Testis (tissue), 2 donors: ENCODE measurements around the gene UBAP1.

Experiments used
- POLR2A ChIP-seq: fragments of 450-650 bp; IDR thresholded peaks from one replicate; pipeline ENCODE4 v1.6.1; 2017; ENCODE audit warnings: antibody characterized with exemption, mild to moderate bottlenecking, moderate library complexity
- TF ChIP-seq, protein P1 (sequence below), 3 experiments: fragments of 450-650 bp in 2 of 3; fragments of 200-600 bp in 1 of 3; sonication (generic) in 1 of 3; IDR thresholded peaks; one replicate each; pipeline ENCODE4 v1.5.1; 2016 to 2019; ENCODE audit warnings: antibody characterized with exemption in 3 of 3, mild to moderate bottlenecking in 2 of 3, moderate library complexity in 1 of 3

DNA sequence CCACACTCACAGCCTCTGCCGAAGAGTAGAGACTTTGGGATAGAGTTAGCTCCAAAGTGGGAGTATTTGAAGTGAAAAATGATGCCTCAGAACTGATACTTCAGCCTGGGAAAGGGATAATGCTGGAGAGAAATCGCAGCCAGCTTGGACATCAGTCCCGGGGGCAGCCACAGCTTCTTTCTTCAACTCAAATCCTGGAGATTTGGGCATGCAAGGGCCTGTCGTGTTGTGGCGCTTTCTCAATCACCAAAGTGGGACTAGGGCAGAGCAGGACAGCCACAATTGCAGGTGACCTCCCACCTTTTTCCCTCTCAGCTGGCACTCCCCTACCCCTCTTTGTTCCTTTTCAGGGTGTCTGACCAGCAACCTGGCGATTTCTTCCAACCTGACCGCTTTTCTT, 70.4 kb downstream of the UBAP1 start:
- TF ChIP-seq, protein P1, sequence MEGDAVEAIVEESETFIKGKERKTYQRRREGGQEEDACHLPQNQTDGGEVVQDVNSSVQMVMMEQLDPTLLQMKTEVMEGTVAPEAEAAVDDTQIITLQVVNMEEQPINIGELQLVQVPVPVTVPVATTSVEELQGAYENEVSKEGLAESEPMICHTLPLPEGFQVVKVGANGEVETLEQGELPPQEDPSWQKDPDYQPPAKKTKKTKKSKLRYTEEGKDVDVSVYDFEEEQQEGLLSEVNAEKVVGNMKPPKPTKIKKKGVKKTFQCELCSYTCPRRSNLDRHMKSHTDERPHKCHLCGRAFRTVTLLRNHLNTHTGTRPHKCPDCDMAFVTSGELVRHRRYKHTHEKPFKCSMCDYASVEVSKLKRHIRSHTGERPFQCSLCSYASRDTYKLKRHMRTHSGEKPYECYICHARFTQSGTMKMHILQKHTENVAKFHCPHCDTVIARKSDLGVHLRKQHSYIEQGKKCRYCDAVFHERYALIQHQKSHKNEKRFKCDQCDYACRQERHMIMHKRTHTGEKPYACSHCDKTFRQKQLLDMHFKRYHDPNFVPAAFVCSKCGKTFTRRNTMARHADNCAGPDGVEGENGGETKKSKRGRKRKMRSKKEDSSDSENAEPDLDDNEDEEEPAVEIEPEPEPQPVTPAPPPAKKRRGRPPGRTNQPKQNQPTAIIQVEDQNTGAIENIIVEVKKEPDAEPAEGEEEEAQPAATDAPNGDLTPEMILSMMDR (IDR thresholded peaks at IDR 0.05) = no peak
- no peak for TF ChIP-seq POLR2A
